ENCODE measurements around the gene TMEM170A.

DNA sequence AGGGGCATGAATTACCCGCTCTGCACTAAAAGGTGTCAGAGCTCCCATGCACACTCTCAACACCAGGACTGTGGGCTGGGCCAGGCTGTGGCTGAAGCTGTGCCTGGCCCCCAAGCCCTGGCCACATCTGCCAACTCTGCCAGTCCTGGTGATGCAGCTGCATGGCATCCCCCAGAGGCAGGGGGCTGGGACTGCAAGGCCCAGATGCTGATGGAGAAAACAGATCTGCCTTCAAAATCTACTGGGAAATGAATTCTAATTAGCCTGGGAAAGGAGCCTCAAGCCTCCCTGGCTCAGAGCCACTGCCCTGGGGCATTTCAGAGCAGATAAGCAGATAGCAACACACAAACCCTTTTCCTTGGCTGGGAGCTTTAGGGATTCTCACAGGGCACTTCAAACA is 27.4 kb upstream of the TMEM170A start:
- TF ChIP-seq, protein P1, sequence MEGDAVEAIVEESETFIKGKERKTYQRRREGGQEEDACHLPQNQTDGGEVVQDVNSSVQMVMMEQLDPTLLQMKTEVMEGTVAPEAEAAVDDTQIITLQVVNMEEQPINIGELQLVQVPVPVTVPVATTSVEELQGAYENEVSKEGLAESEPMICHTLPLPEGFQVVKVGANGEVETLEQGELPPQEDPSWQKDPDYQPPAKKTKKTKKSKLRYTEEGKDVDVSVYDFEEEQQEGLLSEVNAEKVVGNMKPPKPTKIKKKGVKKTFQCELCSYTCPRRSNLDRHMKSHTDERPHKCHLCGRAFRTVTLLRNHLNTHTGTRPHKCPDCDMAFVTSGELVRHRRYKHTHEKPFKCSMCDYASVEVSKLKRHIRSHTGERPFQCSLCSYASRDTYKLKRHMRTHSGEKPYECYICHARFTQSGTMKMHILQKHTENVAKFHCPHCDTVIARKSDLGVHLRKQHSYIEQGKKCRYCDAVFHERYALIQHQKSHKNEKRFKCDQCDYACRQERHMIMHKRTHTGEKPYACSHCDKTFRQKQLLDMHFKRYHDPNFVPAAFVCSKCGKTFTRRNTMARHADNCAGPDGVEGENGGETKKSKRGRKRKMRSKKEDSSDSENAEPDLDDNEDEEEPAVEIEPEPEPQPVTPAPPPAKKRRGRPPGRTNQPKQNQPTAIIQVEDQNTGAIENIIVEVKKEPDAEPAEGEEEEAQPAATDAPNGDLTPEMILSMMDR (conservative IDR thresholded peaks at IDR 0.05; ENCODE audit: low read length), result peak; percentile 45
- TF ChIP-seq EZH2phosphoT487 (IDR thresholded peaks at IDR 0.05; ENCODE audit: borderline replicate concordance, low read depth, low read length), result no peak
